Measurements from ENCODE around the gene RBM26.

Gene RBM26

GRCh38 chr13:79386125-79386826, 19.8 kb downstream of the RBM26 start:
- H3K4me1 ChIP-seq (ENCODE audit: control insufficient read depth, insufficient read depth, low read length, unreplicated experiment), result peaks cover 4% of the 10 kb centered on the region
- H3K4me3 ChIP-seq (ENCODE audit: low read depth, low read length), result no peak overlapping the region
- no peaks in the 10 kb centered on the region for H3K27me3 ChIP-seq (ENCODE audit: insufficient read depth, low read length)
- H3K79me2 ChIP-seq (ENCODE audit: control insufficient read depth, insufficient read depth, low read length, unreplicated experiment), result peaks cover 86% of the 10 kb centered on the region
- no peaks in the 10 kb centered on the region for H3K36me3 ChIP-seq (ENCODE audit: insufficient read depth, low read length)
- no peak overlapping the region for H3K27ac ChIP-seq (ENCODE audit: low read depth, low read length)
- H2AFZ ChIP-seq (ENCODE audit: low read length, unreplicated experiment), result no peak overlapping the region

- Histone ChIP-seq H3K4me1 (ENCODE audit: control insufficient read depth, insufficient read depth, low read length, unreplicated experiment) (peaks cover 4% of the 10 kb centered on the region), H3K36me3 (ENCODE audit: insufficient read depth, low read length) (no peaks in the 10 kb centered on the region), H3K27ac (ENCODE audit: low read depth, low read length) (no peak overlapping the region), H2AFZ (ENCODE audit: low read length, unreplicated experiment) (no peak overlapping the region), H3K4me3 (ENCODE audit: low read depth, low read length) (no peak overlapping the region), H3K79me2 (ENCODE audit: control insufficient read depth, insufficient read depth, low read length, unreplicated experiment) (peaks cover 86% of the 10 kb centered on the region), H3K27me3 (ENCODE audit: insufficient read depth, low read length) (no peaks in the 10 kb centered on the region)
These were observed 20.4 kb downstream of the RBM26 start for GRCh38 chr13:79385694-79386093.

GRCh38 chr13:79384022-79384610, 21.9 kb downstream of the RBM26 start:
- H3K27me3 ChIP-seq (ENCODE audit: insufficient read depth, low read length), result no peaks in the 10 kb centered on the region
- no peak overlapping the region for H3K4me3 ChIP-seq (ENCODE audit: low read depth, low read length)
- H3K79me2 ChIP-seq (ENCODE audit: control insufficient read depth, insufficient read depth, low read length, unreplicated experiment), result peaks cover 85% of the 10 kb centered on the region
- no peak overlapping the region for H3K27ac ChIP-seq (ENCODE audit: low read depth, low read length)
- peaks cover 4% of the 10 kb centered on the region for H3K4me1 ChIP-seq (ENCODE audit: control insufficient read depth, insufficient read depth, low read length, unreplicated experiment)
- H2AFZ ChIP-seq (ENCODE audit: low read length, unreplicated experiment), result no peak overlapping the region
- H3K36me3 ChIP-seq (ENCODE audit: insufficient read depth, low read length), result no peaks in the 10 kb centered on the region

GRCh38 chr13:79382545-79383275, 23.3 kb downstream of the RBM26 start:
- Histone ChIP-seq H3K4me1 (ENCODE audit: control insufficient read depth, insufficient read depth, low read length, unreplicated experiment) (peaks cover 4% of the 10 kb centered on the region), H3K4me3 (ENCODE audit: low read depth, low read length) (no peak overlapping the region), H3K79me2 (ENCODE audit: control insufficient read depth, insufficient read depth, low read length, unreplicated experiment) (peaks cover 75% of the 10 kb centered on the region), H3K27ac (ENCODE audit: low read depth, low read length) (no peak overlapping the region), H2AFZ (ENCODE audit: low read length, unreplicated experiment) (no peak overlapping the region), H3K27me3 (ENCODE audit: insufficient read depth, low read length) (no peaks in the 10 kb centered on the region), H3K36me3 (ENCODE audit: insufficient read depth, low read length) (peaks cover 3% of the 10 kb centered on the region; the same call in 1 of the 2 replicates)

- H3K27ac ChIP-seq (ENCODE audit: low read depth, low read length), result no peak overlapping the region
- H3K36me3 ChIP-seq (ENCODE audit: insufficient read depth, low read length), result peaks cover 15% of the 10 kb centered on the region
- no peaks in the 10 kb centered on the region for H3K27me3 ChIP-seq (ENCODE audit: insufficient read depth, low read length)
- H3K79me2 ChIP-seq (ENCODE audit: control insufficient read depth, insufficient read depth, low read length, unreplicated experiment), result peaks cover 75% of the 10 kb centered on the region
- H2AFZ ChIP-seq (ENCODE audit: low read length, unreplicated experiment), result no peak overlapping the region
- no peak overlapping the region for H3K4me3 ChIP-seq (ENCODE audit: low read depth, low read length)
- no peaks in the 10 kb centered on the region for H3K4me1 ChIP-seq (ENCODE audit: control insufficient read depth, insufficient read depth, low read length, unreplicated experiment)
These were observed 25.1 kb downstream of the RBM26 start for GRCh38 chr13:79380997-79381396.

DNA sequence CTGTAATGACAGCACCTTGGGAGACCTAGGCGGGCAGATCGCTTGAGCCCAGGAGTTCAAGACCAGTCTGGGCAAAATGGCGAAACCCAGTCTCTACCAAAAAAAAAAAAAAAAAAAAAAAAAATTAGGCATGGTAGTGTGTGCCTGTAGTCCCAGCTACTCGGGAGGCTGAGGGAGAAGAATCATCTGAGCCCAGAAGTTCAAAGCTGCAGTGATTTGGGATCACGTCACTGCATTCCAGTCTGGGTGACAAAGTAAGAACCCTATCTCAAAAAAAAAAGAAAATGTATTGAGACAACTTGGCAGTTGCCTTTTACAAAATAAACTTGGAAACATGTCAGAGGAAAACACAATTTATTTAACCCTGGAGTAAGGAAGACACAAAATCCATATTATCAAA, 26.8 kb downstream of the RBM26 start:
- H3K27ac ChIP-seq (ENCODE audit: low read depth, low read length), result no peak overlapping the region
- H3K4me3 ChIP-seq (ENCODE audit: low read depth, low read length), result no peak overlapping the region
- peaks cover 21% of the 10 kb centered on the region for H3K36me3 ChIP-seq (ENCODE audit: insufficient read depth, low read length)
- no peaks in the 10 kb centered on the region for H3K27me3 ChIP-seq (ENCODE audit: insufficient read depth, low read length)
- H2AFZ ChIP-seq (ENCODE audit: low read length, unreplicated experiment), result no peak overlapping the region
- peaks cover 66% of the 10 kb centered on the region for H3K79me2 ChIP-seq (ENCODE audit: control insufficient read depth, insufficient read depth, low read length, unreplicated experiment)
- H3K4me1 ChIP-seq (ENCODE audit: control insufficient read depth, insufficient read depth, low read length, unreplicated experiment), result no peaks in the 10 kb centered on the region

DNA sequence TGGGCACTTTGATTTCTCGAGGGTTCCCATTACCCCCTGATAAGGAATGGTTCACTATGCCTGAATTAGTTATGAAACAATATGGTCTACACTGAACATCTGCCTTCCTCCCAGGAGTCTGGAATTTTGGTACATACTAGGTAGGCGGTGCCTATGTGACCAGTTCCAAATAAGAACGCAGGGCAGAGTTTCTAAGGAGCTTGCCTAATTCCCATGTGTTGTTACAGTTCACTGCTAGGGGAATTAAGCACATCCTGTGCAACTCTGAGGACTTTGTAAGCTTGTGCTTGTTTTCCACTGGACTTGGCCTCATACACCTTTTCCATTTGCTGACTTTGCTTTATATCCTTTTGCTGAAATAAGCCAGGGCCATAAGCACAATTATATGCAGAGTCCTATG, 29.2 kb downstream of the RBM26 start:
- Histone ChIP-seq H3K36me3 (ENCODE audit: insufficient read depth, low read length) (peaks cover 21% of the 10 kb centered on the region), H3K27ac (ENCODE audit: low read depth, low read length) (no peak overlapping the region), H3K27me3 (ENCODE audit: insufficient read depth, low read length) (no peaks in the 10 kb centered on the region), H3K79me2 (ENCODE audit: control insufficient read depth, insufficient read depth, low read length, unreplicated experiment) (peaks cover 49% of the 10 kb centered on the region), H3K4me1 (ENCODE audit: control insufficient read depth, insufficient read depth, low read length, unreplicated experiment) (no peaks in the 10 kb centered on the region), H3K4me3 (ENCODE audit: low read depth, low read length) (no peak overlapping the region), H2AFZ (ENCODE audit: low read length, unreplicated experiment) (no peak overlapping the region)

DNA sequence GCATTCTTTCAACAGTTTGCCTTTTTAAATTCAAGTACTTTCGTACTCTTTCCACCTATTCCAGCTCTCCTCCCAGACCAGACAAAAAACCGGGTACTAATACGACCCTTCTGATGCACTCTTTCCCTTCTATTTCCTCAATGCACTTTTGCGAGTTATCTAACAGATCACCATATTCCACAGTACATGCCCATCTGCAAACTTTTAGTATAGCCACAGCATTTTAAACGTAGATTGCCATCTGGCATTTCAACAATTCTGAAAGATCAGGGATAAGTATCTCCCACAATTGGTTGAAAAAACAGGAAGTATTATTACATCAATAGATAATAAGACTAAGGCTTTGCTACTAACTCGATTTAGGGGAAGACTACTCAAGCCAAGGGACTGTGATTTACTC, 31.5 kb downstream of the RBM26 start:
- H3K27ac ChIP-seq (ENCODE audit: low read depth, low read length), result no peak overlapping the region
- peaks cover 27% of the 10 kb centered on the region for H3K79me2 ChIP-seq (ENCODE audit: control insufficient read depth, insufficient read depth, low read length, unreplicated experiment)
- H2AFZ ChIP-seq (ENCODE audit: low read length, unreplicated experiment), result no peak overlapping the region
- no peak overlapping the region for H3K4me3 ChIP-seq (ENCODE audit: low read depth, low read length)
- no peaks in the 10 kb centered on the region for H3K27me3 ChIP-seq (ENCODE audit: insufficient read depth, low read length)
- H3K36me3 ChIP-seq (ENCODE audit: insufficient read depth, low read length), result peaks cover 28% of the 10 kb centered on the region
- no peaks in the 10 kb centered on the region for H3K4me1 ChIP-seq (ENCODE audit: control insufficient read depth, insufficient read depth, low read length, unreplicated experiment)

DNA sequence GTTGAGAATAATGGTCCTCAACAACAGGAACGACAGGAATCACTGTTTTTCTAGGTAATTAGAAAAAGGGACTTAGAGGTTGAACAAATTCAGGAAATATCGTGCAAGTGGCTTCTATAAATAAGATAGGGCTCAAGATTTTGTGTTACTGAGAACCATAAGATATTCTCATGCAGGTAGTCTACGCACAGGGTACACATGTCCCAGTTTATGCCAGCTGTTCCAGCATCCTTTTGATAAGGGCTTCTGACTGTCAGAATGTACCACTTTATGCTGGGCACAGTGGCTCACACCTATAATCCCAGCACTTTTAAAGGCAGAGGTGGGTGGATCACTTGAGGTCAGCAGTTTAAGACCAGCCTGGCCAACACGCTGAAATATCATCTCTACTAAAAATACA, 32.1 kb downstream of the RBM26 start:
- H3K36me3 ChIP-seq (ENCODE audit: insufficient read depth, low read length), result peaks cover 33% of the 10 kb centered on the region
- no peak overlapping the region for H3K27ac ChIP-seq (ENCODE audit: low read depth, low read length)
- H3K79me2 ChIP-seq (ENCODE audit: control insufficient read depth, insufficient read depth, low read length, unreplicated experiment), result peaks cover 22% of the 10 kb centered on the region
- no peak overlapping the region for H2AFZ ChIP-seq (ENCODE audit: low read length, unreplicated experiment)
- H3K27me3 ChIP-seq (ENCODE audit: insufficient read depth, low read length), result no peaks in the 10 kb centered on the region
- H3K4me1 ChIP-seq (ENCODE audit: control insufficient read depth, insufficient read depth, low read length, unreplicated experiment), result no peaks in the 10 kb centered on the region
- H3K4me3 ChIP-seq (ENCODE audit: low read depth, low read length), result no peak overlapping the region

DNA sequence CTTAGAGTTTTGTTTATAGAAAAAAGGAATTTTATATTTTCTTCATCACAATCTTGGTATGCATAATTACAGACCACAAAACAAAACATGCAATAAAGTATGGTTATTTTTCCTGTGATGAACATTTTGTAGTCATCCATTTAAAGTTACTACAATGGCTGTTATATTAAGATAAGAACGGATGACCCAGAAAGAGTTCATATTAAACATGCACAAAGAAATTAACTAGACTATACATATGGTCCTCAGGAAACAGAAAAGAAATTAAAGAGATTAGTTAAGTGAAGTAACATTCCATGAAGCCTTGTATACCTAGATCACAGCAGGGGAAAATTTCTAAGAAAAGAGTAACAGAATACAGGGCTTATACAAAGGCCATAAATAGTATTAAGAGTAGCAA, 36.8 kb downstream of the RBM26 start:
- Histone ChIP-seq H2AFZ (ENCODE audit: low read length, unreplicated experiment) (no peak overlapping the region), H3K27ac (ENCODE audit: low read depth, low read length) (no peak overlapping the region), H3K4me1 (ENCODE audit: control insufficient read depth, insufficient read depth, low read length, unreplicated experiment) (no peaks in the 10 kb centered on the region), H3K27me3 (ENCODE audit: insufficient read depth, low read length) (no peaks in the 10 kb centered on the region), H3K36me3 (ENCODE audit: insufficient read depth, low read length) (peaks cover 25% of the 10 kb centered on the region), H3K79me2 (ENCODE audit: control insufficient read depth, insufficient read depth, low read length, unreplicated experiment) (peaks cover 4% of the 10 kb centered on the region), H3K4me3 (ENCODE audit: low read depth, low read length) (no peak overlapping the region)

- Histone ChIP-seq H2AFZ (ENCODE audit: low read length, unreplicated experiment) (no peak overlapping the region), H3K4me3 (ENCODE audit: low read depth, low read length) (no peak overlapping the region), H3K27me3 (ENCODE audit: insufficient read depth, low read length) (no peaks in the 10 kb centered on the region), H3K79me2 (ENCODE audit: control insufficient read depth, insufficient read depth, low read length, unreplicated experiment) (no peaks in the 10 kb centered on the region), H3K4me1 (ENCODE audit: control insufficient read depth, insufficient read depth, low read length, unreplicated experiment) (no peaks in the 10 kb centered on the region), H3K27ac (ENCODE audit: low read depth, low read length) (no peak overlapping the region), H3K36me3 (ENCODE audit: insufficient read depth, low read length) (peaks cover 26% of the 10 kb centered on the region)
These were observed 40.1 kb downstream of the RBM26 start for GRCh38 chr13:79365981-79366380.

Data from ACC112 (cell line).